IPS-18c (cell line): Measurements from ENCODE around the gene CUL7.

Source experiments
- H3K4me3 ChIP-seq: 2 replicates; pipeline ENCODE4 v1.7.0; 2013; ENCODE audit warnings: low read depth, mild to moderate bottlenecking, low read length, moderate library complexity; ENCODE audit not compliant: insufficient read depth
- H3K9me3 ChIP-seq: one replicate; pipeline ENCODE4 v1.6.1; 2013; ENCODE audit warnings: mild to moderate bottlenecking, low read length, moderate library complexity; ENCODE audit not compliant: control insufficient read depth, insufficient read depth

The CUL7 gene

DNA sequence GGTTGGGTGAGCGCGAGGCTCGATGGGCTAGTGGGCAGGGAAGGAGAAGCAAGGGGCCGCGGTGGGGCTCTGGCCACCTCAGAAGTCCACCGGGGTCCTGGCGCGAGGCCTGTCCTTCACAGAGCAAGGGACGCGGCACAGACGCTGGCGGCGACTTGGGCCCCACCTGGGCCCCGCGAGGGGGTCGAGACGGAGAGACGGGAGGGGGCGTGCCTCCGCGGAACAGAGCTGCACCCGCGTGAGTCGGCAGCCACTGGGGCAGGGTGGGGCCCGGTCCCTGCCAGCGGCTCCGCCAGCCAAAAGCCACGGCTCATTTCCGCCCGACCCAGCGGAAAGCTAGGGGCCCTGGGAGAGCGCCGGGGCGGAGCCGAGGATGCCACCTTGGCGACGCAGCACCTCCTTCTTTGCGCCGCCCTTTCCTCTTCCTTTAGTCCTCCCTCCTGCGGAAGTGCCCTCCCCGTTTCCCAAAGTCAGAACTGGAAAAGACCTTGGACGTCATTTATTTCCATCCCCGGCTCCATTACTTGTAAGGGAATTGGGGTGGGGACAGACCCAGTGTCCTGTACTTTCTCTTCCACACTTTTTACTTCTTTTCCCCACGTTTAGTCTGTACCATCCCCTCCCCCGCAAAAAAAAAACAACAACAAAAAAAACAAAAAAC lies at the start of gene CUL7:
CUL7 (minus strand) TSS at position 307 of the 661 bp plus-strand sequence. CDS start 1,063 bp downstream, outside the sequence.
- H3K9me3 ChIP-seq: peaks cover 2% of the 10 kb centered on the region

DNA sequence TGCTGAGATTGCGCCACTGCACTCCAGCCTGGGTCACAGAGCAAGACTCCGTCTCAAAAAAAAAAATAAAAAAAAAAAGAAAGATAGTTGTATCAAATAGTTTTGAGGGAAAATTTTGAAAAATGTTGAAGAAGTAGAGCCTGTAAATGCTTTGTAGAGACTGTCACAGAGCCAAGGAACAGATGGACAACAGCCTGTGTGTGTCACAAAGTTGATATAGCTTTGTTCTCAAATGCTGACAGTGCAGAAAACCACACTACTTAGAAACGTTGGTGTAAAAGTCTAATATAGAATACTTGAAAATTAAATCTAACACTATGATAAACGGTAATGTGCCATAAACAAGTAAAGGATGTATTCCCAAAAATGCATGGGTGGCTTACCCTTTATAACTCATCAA lies 47.8 kb upstream of the CUL7 start:
- Histone ChIP-seq H3K4me3 (no peak overlapping the region), H3K9me3 (no peaks in the 10 kb centered on the region)

More for the DNA sequence above, at the start of gene CUL7:
- H3K4me3 ChIP-seq: peak within 1 kb of the TSS; percentile 94

DNA sequence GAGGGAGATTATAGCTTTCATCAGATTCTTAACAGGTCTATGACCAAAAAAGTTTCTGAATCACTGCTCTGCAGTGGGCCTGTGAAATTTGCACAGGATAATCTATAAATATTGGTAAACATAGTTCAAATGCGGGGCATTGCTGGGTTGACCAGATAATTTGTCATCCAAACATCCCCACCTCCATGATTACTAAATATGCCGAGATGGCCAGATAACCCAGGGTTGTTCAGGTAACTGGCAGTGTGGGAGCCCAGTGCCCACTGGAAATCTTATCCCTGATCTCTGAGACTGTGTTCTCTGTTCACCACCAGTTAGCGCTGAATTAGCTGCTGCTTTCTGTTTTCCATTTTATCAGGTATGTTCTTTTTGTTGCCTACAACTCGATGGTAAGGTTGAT lies 43.9 kb upstream of the CUL7 start:
- no peak overlapping the region for H3K4me3 ChIP-seq

DNA sequence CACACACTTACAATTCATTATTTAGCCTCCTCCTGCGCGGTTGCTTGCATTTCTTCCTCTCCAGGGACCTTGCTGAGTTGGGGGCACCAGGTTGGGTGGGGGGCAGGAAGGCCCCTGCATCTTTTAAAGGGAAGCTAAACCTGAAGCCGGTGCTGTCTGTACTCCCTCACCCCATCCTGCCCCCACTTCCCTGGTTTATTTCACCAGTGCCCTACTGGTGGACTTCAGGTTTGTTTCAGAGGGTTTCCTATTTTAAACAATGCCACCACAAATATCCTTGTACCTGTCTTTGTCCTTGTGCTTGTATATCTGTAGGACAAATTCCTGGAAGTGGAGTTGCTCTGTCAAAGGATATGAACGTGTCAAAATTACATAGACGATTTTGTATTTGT lies 43.4 kb upstream of the CUL7 start:
- H3K9me3 ChIP-seq: no peaks in the 10 kb centered on the region
- H3K4me3 ChIP-seq: no peak overlapping the region

More for the DNA sequence above, 43.9 kb upstream of the CUL7 start:
- H3K9me3 ChIP-seq: no peaks in the 10 kb centered on the region

DNA sequence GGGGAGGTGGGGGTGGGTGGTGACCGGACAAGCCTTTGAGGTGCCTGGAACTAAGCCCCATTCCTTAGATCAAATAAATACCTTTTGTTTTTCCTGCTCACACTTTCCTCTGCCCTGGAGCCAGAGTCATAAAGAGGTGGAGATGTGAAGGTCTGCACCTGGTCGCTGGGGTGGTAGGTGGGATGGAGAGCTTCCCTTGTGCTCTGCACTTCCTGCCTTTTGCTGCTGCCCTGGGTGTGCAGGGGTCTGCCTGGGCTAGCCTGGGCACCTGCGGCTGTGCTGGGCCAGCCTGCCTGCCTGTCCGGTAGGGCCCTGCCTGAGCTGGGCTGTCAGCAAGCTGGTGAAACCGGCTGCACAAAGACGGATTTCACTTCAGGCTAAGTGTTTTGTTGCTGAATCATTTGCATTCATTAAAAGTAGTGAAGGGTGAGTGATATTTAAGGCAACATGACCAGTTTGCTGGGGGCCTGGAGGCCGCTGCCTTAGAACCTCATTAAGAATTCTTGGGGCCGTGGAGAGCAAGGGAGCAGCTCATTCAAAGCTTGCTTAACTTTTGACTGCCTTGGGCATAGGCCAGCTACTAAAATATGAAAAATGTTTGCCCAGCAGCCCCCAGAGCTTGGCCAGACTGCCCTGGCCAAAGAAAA lies 42.9 kb upstream of the CUL7 start:
- Histone ChIP-seq H3K4me3 (no peak overlapping the region), H3K9me3 (no peaks in the 10 kb centered on the region)

DNA sequence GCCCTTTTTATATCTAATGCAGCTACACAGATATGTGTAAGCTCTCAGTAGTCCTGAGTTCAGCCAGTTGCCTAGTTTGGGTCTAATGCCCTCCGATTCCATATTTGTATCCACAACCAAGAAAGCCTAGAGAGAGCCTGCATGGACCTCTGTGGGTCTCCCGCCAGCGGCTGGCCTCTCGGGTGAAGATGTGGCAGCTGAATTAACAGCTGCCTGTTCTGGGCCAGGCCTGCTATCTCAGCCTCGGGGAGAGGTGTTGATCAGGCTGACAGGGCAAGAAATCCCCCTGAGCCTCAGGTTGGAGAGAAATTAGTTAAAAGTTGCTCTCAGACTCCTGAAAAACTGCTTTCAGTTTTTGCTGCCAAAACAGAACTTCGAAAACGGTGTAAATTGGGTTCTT lies 42.3 kb upstream of the CUL7 start:
- Histone ChIP-seq H3K4me3 (no peak overlapping the region), H3K9me3 (no peaks in the 10 kb centered on the region)

DNA sequence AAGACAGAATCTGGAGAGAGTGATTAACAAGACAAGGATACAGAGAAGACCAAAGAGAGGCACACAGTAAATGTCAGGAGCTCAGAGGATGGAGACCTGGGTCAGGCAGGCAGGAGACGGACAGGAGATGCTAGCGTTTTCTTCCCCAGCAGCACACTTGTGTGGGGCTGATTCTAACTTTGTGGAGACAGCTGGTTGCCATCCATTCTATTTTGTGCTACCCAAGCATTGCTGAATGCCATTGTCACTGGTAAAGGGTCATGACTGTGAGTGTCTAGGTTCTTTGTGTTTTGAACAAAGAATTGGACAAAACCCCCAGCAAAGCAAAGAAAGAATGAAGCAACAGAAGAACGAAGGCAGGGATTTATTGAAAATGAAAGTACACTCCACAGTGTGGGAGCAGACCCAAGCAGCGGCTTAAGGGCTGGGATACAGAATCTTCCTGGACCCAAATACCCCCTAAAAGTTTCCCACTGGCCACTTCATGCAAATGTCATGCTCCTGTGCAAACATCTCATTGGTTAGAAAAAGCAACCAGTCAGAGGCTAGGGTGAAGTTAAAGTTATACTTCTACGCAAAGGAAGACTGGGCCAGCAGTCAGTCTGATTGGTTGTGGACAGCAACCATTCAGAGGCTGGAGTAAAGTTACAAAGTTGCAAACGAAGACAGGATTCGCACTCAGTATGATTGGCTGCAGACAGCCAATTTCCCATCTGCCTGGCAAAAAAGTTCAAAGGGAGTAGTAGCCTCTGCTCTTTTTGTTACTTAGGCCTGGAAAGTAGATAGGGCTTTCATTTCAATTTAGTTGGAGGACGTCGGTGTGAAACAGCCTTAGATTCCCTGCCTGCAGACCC lies 40.0 kb upstream of the CUL7 start:
- Histone ChIP-seq H3K4me3 (no peak overlapping the region), H3K9me3 (no peaks in the 10 kb centered on the region)

DNA sequence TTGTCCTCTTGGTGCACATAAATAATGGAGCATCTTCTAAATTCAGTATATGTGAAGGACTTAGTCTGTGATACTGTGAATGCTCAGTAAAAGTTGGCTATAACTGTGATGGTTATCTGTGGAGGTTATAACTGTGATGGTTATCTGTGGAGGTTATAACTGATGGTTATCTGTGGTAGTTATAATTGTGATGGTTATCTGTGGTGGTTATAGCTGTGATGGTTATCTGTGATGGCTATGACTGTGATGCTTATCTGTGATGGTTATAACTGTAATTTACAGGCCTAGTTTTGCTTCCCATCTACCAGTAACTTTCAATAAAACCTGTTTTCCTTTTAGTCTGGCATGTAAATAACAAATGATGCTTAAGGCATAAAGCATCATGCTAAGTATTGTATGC lies 39.0 kb upstream of the CUL7 start:
- Histone ChIP-seq H3K4me3 (no peak overlapping the region), H3K9me3 (no peaks in the 10 kb centered on the region)

DNA sequence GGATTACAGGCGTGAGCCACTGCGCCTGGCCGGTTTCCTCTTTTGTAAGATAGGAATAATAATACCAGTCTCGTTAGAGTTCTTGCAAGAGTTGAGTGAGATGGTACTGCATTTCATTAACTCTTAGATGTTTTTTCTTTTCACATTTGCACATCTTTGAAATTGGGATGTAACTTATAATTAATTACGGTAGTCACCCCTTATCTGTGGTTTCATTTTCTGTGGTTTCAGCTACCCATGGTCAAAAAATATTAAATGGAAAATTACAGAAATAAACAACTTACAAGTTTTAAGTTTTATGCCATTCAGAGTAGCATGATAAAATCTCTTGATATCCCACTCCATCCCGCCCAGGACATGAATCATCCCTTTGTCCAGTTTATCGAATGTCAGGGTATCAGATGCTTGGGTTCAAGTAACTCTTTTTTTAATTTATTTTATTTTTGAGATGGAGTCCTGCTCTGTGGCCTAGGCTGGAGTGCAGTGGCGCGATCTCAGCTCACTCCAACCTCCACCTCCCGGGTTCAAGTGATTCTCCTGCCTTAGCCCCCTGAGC lies 37.9 kb upstream of the CUL7 start:
- no peaks in the 10 kb centered on the region for H3K9me3 ChIP-seq
- H3K4me3 ChIP-seq: no peak overlapping the region

DNA sequence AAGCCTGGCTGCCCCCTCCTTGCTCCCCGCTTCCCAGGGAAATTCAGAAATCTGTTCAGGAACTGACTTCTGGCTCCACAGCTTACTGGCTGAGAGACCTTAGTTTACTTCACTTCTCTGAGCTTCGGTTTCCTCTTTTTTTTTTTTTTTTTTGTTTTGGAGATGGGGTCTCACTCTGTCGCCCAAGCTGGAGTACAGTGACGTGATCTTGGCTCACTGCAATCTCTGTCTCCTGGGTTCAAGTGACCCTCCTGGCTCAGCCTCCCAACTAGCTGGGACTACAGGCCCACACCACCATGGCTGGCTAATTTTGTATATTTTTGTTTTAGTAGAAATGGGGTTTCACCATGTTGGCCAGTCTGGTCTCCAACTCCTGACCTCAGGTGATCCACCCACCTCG lies 37.4 kb upstream of the CUL7 start:
- no peak overlapping the region for H3K4me3 ChIP-seq
- H3K9me3 ChIP-seq: no peaks in the 10 kb centered on the region

DNA sequence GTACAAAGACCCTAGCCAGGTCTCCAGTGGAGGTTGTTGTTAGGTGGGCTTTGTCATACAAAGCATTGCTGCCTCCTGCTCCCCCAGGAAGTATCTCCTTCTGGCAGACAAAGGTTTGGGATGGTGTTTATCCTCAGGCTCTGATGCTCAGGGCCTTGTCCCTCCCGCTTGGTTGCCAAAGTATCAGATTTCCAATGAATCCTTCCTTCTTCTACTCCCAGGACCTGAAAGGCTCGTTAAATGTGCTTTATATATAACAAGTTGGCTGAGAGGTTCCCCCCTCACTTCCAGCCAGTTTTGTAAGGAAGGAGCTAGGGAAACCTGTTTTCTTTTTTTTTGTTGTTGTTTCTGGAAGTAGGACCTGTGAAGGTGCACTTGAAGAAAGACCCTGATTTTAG lies 36.9 kb upstream of the CUL7 start:
- no peak overlapping the region for H3K4me3 ChIP-seq

DNA sequence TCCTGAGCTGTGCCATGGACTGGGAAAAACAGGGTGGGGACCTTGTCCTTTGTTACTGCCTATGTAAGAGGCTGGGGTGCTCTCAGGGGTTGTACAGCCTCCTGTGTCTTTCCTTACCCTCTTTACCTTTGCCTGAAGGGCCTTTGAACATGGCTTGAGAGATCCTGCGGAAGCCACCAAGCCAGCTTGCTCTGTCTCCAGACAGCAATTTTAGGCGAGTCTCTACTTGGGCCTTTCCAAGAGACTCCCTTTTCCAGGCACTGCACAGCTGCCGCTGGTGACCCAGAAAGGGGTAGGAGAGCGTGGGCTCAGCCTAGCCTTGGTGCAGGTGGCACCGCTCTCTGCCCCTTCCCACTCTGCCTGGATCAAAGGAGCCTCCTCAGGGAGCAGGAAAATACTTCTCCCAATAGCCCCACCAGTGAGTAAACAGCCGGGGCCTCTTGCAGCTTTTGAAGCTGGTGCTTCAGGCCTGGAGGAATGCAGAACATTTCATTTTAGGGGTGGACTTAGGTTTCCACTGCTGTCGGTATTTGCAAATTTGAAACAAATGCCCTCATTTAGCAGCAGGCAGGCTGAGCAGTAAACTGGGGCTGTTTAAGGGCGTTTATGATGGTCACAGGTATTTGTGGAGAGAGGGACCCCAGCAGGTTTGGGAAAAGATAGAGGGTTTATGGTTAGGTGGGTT lies 36.4 kb upstream of the CUL7 start:
- no peaks in the 10 kb centered on the region for H3K9me3 ChIP-seq
- H3K4me3 ChIP-seq: peak overlapping the region; percentile 11

More for the DNA sequence above, 36.9 kb upstream of the CUL7 start:
- no peaks in the 10 kb centered on the region for H3K9me3 ChIP-seq

DNA sequence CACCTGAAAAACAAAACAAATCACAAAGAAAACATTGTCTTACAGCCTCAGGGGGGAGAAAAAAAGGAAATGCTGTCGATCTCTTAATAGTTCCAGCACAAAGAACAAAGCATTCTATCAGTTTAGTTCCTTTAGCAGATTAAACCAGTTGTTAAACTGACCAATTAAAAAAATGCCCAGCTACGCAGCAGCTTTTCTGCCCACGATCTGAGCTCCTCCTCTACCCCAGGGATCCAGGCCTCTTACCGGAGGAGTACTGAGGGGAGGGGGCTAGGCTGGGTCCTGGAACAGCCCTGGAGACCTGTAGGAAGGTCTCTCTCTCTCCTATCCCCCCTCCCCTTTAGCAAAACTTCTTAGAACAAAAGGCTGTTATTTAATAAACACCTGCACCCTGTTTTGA lies 35.8 kb upstream of the CUL7 start:
- peak overlapping the region; percentile 11 for H3K4me3 ChIP-seq
- no peaks in the 10 kb centered on the region for H3K9me3 ChIP-seq

DNA sequence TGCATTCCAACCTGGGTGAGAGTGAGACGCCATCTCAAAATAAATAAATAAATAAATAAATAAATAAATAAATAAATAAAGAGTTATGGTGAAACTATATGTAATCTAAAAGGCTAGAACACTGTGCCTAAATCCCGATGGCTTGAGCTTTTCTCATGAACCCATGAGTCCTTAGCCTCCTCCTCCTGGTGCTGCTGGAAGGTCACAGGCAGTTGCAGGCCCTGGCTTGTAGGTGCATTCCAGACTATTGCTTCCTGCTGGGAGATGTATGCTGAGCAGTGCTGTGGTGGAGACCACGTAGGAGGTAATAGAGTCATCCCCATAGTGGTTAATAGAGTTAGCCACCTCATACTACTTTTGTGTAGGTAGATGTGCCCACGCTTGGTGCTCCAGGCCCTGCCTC lies 35.0 kb upstream of the CUL7 start:
- Histone ChIP-seq H3K4me3 (peak overlapping the region; percentile 9; the same call in 1 of the 2 replicates), H3K9me3 (no peaks in the 10 kb centered on the region)

DNA sequence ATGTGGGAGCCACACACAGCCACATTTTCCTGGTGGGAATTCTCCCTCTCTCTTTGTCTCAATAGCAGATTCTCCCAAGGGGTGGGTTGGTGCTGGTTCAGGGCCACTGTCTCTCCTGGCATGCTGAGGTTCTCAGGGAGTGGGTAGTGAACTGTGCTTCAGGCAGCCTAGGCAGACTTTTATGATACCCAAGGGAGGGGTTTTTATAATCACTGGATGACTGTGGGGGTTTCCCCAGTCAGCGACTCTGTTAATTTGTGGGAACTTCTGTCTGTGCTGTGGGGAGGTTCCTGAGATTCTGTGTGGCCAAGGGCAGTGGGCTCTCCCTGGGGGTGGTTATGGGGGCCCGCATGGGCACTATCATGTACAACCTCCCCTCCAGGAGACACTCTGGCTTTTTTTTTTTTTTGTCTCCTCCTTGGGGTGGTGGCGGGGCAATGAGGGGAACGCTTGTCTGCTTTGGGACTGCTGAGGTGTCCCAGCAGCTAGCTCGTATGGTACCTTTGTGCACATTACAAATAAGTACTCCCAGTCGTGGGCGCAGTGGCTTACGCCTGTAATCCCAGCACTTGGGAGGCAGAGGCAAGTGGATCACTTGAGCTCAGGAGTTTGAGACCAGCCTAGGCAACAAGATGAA lies 32.5 kb upstream of the CUL7 start:
- no peak overlapping the region for H3K4me3 ChIP-seq
- no peaks in the 10 kb centered on the region for H3K9me3 ChIP-seq

DNA sequence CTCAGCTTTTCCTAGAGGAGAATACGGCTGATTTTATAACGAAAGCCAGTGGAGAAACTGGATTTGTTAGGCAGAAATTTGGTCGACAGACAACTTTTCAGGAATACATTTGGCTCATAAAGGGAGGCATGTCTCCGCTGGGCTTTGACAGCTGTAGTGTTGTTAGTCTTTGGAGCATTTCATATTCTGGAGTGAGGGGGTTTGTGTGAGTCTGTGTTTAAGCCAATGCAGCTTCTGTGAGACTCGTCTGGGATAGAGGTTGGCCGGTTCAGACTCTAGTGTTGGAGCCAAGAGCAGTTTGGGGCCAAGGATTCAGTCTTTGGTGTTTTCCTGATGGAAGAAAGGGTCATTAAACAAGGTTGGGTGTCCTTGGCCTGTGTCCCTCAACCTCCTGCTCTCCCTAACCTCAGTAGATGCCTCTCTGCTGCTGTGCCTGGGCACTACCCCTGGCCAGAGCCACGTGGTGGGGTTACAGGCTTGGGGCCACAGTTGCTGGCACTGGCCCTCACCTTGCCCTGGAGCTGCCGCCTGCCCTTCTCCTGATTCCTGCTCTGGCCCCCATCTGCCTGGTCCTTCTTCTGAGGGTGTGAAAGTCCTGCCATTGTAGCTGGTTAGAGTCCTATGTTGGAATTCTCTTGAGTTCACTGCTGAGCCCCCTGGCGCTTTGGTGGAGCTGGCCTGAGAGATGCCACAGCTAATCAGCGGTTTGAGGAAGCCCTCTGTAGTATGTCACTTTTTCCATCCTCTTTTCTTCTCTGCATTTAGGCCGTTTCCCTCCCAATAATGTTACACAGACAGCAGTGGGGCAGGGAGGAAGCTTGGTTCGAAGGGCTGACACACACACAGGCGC lies 29.4 kb upstream of the CUL7 start:
- H3K9me3 ChIP-seq: peaks cover under 1% of the 10 kb centered on the region
- H3K4me3 ChIP-seq: no peak overlapping the region
